ENCODE results near the gene CCDC182.
A peak's percentile ranks its signal among the peaks of the same experiment; 100 is the strongest.

Gene CCDC182

DNA sequence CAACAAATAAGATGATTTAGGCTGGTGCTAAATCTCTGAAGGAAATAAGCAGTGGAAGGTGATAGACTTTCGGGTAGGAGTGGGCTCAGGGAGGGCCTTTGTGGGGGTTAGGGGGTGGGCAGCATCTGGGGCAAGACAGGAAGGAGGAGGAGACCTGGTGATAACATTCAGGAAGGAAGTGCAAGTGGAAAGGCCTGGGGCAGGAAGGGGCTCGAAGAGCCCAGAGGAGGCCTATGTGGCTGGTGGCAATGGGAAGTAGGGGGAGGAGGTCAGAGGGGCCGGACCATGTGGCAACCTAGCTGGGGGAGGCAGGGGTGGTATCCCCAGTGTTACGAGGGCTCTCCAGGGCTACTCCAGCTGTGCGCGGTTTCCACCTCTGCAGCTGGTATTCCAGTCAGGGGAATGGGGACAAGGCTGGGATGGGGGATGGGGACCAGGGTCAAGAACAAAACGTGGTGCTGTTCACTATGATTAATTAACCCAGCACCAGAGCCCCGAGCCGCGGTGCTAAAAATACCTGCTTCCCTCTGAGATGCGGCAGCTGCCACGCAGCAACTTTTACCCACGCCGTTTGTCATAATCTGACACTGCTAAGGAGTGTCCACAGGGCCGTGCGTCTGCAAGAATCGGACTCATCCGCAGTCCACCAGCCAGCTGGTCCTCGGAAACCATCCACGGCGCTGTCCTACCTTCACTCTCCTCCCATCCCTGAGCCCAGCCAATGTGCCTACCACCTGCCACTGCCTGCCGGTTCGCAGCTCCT lies 5.2 kb upstream of the CCDC182 start:
- TF ChIP-seq GATA3 (IDR thresholded peaks at IDR 0.05; ENCODE audit: low read depth, low read length) (no peak), GATA2 (IDR thresholded peaks at IDR 0.05; ENCODE audit: low read depth, low read length) (no peak)

GRCh38 chr17:57749701-57750100 lies 4.6 kb upstream of the CCDC182 start:
- no peak for TF ChIP-seq GATA2 (IDR thresholded peaks at IDR 0.05; ENCODE audit: low read depth, low read length)
- no peak for TF ChIP-seq GATA3 (IDR thresholded peaks at IDR 0.05; ENCODE audit: low read depth, low read length)

DNA sequence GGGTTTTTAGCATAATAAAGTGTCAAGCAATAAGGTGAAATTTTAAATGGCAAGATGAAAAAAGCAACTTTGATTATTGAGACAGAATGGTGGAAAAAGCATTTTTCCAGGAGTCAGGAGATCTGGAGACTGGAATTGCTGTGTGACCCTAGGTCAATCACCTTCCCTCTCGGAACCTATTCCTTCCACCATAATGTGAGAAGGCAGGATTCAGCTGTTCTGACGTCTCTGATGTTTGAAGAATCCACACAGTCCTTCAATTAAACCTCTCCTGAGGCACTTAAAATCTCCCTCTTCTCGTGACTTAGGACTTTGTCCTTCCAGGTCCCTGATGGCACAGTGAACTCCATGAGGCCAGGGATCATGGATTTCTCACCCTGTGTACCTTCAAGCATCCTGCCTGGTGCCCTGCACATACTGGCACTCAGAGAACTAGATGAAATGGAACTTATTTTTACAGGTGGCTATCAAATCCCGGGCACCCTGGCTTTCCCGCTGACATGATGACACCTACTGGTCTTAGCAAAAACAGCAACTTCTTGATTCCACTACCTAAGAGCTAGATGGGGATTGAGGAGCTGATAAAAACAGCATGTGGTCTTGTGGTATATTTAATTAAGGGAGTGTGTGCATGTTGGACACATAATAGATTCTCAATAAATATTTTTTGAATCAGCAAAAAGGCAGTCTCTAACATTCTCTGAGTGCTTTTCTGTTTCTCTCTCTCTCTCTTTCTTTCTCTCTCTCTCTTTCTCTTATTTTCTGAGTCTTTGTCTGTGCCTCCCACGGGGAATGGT lies 2.3 kb upstream of the CCDC182 start:
- no peak for TF ChIP-seq GATA3 (IDR thresholded peaks at IDR 0.05; ENCODE audit: low read depth, low read length)
- TF ChIP-seq GATA2 (IDR thresholded peaks at IDR 0.05; ENCODE audit: low read depth, low read length) = peak; percentile 66

- TF ChIP-seq GATA3 (IDR thresholded peaks at IDR 0.05; ENCODE audit: low read depth, low read length) (no peak), GATA2 (IDR thresholded peaks at IDR 0.05; ENCODE audit: low read depth, low read length) (no peak)
Measured at GRCh38 chr17:57746221-57746620, 1.1 kb upstream of the CCDC182 start.

- TF ChIP-seq GATA2 (IDR thresholded peaks at IDR 0.05; ENCODE audit: low read depth, low read length) (no peak), GATA3 (IDR thresholded peaks at IDR 0.05; ENCODE audit: low read depth, low read length) (no peak)
Measured at GRCh38 chr17:57744195-57745170, 616 bp downstream of the CCDC182 start.

DNA sequence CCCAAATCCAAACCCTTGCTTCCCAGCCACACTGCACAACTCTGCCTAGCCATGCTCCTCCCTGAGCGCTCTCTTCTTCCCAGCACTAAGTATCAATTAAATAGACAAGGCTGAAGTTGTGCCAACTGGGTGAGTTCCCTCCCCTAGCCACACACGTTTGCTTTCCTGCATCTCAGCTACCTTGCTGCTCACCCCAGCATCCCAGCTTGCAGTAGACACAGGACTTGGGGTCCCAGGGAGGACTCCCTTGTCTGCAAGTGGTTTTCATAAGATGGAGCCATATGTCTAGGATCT lies 4.9 kb downstream of the CCDC182 start:
- no peak for TF ChIP-seq GATA3 (IDR thresholded peaks at IDR 0.05; ENCODE audit: low read depth, low read length)
- no peak for TF ChIP-seq GATA2 (IDR thresholded peaks at IDR 0.05; ENCODE audit: low read depth, low read length)

DNA sequence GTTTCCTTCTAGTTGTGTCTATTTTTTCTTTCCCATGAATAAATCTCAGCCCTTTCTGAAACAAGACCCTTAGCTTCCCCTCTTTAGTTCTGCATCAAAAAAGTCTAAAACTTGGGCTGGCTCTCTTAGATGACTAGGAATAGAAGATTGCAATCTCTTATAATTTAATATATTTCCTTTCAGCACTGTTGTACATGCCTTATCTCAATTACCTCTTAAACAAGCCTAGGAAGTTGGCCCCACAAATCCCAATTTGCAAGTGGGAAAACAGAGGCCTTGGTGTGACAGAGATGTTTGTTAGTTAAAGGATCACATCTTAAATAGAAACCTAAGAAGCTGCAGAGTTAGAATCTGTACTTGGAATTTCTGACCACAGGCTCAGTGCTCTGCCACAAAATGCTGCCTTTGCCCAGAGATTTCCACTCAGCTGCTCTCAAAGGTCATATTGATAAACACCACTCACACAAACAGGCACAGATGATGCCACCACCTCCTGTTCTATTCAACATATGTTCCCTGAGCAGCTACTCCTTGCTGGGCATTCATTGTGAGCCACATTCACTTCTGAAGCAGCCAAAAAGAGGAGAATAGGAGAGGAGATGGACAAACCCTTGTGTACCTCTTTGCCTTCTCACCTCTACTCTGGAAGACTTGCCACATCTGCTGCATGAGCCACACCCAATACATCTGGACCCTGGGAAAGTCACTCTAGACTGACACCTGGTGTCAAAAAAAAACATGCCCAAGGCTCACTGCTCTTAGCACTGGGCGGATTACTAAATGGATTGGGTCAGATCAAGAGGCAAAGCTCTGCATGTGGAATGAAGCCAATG lies 5.5 kb downstream of the CCDC182 start:
- peak; percentile 99 for TF ChIP-seq GATA3 (IDR thresholded peaks at IDR 0.05; ENCODE audit: low read depth, low read length)
- peak; percentile 89 for TF ChIP-seq GATA2 (IDR thresholded peaks at IDR 0.05; ENCODE audit: low read depth, low read length)

GRCh38 chr17:57737450-57737849 lies 7.6 kb downstream of the CCDC182 start:
- TF ChIP-seq GATA2 (IDR thresholded peaks at IDR 0.05; ENCODE audit: low read depth, low read length) (no peak), GATA3 (IDR thresholded peaks at IDR 0.05; ENCODE audit: low read depth, low read length) (no peak)

DNA sequence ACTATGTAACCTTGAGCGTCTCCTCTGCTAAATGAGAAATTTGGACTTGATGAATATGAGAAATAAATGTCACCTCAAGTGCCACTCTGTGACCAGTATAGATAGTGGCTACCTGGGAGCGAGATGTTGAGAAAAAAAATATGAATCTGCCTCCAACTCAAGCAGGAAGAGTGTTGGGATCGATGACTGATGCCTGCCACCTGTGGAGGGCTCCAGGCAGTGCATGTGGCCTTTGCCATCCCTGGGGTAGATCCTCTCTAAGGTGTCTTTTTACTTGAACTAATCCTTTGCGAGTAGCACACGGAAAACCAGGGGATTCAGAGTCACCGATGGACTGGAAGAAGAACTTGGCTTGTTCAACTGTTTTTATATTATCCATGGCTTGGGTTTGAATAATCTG lies 9.4 kb downstream of the CCDC182 start:
- no peak for TF ChIP-seq GATA3 (IDR thresholded peaks at IDR 0.05; ENCODE audit: low read depth, low read length)
- no peak for TF ChIP-seq GATA2 (IDR thresholded peaks at IDR 0.05; ENCODE audit: low read depth, low read length)

DNA sequence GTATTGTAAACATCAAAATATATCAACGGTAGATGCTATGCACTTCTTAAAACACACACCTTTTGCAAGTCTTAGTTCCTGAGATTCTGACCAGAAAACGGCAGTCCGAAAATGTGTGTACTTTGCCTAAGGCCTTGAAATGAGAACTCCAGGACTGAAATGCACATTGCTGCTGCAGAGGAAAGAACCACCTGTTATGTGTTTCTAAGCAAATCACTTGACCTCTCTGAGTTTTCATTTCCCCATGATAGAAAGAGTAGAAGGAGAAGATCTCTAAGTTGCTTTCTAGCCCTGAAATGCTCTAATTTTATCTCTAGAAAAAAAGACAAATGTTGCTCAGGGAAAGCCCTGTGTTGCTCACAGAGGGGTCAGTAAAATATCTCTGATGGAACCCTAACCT lies 9.9 kb downstream of the CCDC182 start:
- TF ChIP-seq GATA2 (IDR thresholded peaks at IDR 0.05; ENCODE audit: low read depth, low read length) (no peak), GATA3 (IDR thresholded peaks at IDR 0.05; ENCODE audit: low read depth, low read length) (no peak)

- TF ChIP-seq GATA3 (IDR thresholded peaks at IDR 0.05; ENCODE audit: low read depth, low read length) (no peak), GATA2 (IDR thresholded peaks at IDR 0.05; ENCODE audit: low read depth, low read length) (no peak)
Measured at GRCh38 chr17:57733085-57733484, 12.0 kb downstream of the CCDC182 start.

DNA sequence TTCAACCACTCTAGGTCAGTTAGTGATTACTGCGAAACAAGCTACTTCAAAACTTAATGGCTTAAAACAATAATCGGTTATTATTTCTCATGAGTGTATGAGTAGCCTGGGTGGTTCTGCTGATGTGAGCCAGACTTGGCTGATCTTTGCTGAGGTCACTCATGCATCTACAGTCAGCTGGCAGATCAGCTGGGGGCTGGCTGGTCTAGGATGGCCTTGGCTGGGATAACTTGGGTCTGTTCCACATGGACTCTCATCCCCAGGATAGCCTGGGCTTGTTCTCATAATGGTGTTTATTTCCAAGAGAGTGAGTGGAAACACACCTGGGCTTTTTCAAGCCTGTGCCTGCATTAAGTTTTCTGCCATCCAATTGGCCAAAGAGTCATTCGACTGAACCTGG lies 13.0 kb downstream of the CCDC182 start:
- TF ChIP-seq GATA2 (IDR thresholded peaks at IDR 0.05; ENCODE audit: low read depth, low read length) = no peak
- TF ChIP-seq GATA3 (IDR thresholded peaks at IDR 0.05; ENCODE audit: low read depth, low read length) = no peak

GRCh38 chr17:57730026-57730701 lies 14.9 kb downstream of the CCDC182 start:
- no peak for TF ChIP-seq GATA3 (IDR thresholded peaks at IDR 0.05; ENCODE audit: low read depth, low read length)
- TF ChIP-seq GATA2 (IDR thresholded peaks at IDR 0.05; ENCODE audit: low read depth, low read length) = no peak

Measured in SH-SY5Y (cell line).